ENCODE measurements around the gene HELZ2.
A peak's percentile ranks its signal among the peaks of the same experiment; 100 is the strongest.
"Not testable (repeated sequence)": the region's sequence is repeated elsewhere in the genome, so short reads cannot be mapped to it uniquely, and the experiment has no call there.

The HELZ2 gene

DNA sequence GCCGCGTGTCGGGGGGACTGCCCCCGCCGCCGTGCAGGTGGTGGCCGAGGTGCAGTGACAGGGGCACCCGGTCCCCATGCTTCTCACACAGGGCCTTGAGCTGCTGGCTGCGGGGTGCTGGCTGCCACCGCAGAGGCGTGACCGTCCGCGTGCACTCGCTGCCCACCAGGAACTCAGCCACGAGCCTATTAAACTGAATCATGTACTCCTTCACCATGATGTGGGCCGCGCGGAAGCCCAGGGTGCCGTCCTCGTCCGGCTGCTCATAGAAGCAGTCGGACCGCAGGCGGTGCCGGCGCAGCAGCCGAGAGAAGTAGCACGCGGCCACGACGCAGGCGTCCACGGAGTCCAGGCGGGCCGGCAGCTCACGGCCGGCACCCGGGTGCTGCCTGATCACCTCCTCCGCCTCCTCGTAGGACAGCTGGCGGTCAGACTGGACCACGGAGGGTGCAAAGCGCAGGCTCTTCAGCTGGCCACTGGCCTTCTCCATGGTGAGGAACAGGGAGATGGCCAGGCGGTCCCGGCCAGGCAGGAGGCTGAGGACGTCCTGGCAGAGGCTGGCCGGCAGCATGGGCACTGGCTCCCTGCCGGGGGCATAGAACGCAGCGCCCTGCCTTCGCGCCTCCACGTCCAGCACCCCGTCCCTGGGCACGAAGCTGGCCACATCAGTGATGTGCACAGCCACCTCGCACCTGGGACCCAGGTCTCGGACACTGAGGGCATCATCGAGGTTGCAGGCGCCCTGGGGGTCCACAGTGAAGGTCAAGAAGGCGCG lies 9.8 kb downstream of the HELZ2 start:
- no peak for DNase-seq

DNA sequence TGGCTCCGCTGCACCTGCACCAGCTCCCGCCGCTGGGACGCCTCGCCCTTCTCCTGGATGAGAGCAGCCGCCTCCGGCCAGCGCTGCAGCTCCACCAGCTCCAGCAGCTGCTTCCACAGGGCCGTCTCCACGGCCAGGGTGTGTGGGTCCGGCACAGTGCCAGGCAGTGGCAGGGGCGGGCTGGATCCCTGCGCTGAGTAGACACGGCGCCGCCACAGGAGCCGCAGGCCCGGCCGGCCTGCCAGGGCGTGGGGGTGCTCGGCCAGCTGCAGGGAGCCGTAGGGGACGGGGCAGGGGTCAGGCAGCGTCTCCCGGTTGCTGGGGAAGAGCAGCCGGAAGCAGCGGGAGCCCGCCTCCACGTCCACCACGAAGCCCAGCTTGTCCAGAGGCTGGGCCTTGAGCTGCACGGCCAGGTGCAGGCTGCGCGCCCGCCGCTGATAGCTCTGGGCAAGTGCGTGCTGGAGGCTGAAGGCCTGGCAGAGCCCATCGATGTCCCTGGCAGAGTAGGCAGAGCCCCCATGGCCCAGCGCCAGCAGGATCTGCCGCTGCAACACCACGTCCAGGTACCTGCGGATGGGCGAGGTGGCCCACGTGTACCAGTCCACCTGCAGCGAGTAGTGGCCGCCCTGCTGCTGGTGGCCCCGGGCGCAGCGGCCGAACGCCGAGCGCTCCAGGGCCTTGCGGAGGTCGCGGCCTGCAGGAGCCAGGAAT lies 10.7 kb downstream of the HELZ2 start:
- no peak for DNase-seq

DNA sequence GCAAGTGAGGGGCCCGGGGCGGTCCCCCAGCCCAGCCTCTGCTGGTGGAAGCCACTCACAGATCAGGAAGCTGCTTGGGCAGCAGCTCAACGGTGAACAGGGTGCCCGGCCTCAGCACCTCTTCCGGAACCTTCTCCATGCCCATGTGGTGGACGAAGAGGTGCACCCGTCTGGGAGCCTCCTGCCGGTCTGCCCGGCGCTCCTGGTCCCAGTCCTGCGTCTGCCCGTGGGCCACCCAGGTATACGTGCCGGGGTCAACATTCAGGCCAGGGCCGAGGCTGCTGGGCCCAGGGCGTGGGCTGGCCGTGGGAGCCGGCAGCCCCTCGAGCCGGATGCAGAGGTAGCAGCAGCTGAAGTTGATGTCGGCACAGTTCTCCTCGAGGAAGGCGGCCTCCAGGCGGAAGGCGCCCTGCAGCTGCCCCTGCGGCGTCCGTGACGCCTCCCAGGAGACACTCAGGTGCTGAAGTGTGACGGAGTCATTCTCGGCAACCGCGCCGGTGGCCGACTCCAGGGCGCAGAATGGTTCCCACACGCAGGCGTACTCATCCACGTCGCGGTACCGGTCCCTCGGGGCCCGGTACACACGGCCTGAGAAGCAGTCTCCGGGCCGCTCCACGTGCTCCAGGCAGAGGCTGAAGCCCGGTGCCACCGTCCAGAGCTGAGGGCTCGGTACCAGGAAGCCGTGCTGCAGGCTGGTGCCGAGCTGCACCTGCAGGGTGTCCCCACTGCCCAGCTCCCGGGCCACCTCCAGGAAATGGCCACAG lies 11.4 kb downstream of the HELZ2 start:
- DNase-seq, result no peak

DNA sequence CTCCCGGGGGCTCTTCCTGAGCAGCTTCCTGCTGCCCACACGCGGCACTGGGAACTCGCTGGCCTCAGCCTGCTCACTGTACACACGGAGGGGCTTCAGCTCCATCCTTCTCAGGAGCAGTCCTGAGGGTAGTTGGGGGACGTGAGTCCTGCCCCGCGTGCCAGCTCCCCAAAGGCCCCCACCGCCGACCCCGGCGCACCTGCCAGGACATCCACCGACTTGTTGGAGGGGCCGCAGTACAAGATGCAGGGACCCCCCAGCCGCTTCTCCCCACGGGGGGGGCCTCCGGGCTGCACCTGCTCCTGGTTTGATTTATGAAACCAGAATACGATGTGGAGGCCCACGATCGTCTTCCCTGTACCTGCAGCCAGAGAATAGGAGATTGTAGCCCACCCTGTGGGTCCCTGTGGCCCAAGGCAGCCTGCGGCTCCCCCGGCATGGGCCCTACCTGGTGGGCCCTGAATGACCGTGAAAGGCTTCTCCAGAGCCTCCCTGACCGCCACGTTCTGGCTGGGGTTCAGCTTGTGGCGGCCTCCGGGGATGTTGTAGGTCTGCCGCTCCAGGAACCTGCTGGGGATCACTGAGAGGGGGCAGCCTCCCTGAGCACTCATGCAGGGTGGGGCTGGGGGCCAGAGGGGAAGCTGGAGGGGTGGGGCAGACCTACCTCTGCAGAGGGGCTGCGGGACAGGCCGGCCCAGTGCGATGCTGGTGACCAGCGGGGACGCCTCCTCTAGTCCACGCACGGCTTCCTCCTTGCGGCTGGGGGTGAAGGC lies 12.2 kb downstream of the HELZ2 start:
- no peak for DNase-seq

DNA sequence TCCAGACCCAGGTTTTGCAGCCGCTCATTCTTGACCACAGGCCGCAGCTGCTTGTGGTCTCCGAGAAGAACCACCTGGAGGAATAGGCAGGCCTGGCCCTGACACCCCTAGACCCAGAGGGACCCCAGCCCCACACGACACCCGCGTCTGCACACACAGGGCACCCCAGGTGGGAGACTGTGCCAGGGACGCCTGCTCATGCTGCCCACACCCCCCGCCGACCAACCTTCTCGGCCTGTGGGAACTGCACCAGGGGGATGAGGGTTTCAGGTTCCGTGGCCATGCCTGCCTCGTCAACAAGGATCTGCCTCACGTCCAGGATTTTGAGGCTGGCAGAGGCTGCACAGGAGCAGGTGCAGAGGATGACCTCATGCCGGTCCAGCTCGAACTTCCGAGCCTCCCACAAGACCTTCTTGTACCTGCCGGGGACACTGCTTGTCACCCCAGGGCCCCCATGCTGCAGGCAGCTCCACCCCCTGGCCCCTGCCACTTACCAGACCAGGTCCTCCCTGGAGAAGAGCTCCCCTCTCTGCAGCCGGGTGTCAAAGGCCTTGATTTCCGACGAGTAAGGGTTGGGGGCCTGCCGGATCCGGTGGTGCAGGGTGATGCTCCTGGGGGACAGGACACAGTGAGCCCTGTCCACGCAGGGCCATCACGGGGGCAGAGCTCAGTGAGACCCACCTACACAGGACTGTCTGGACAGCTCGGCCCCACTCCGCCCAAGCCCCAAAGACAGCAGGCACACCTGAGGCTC lies 13.0 kb downstream of the HELZ2 start:
- DNase-seq, result no peak

DNA sequence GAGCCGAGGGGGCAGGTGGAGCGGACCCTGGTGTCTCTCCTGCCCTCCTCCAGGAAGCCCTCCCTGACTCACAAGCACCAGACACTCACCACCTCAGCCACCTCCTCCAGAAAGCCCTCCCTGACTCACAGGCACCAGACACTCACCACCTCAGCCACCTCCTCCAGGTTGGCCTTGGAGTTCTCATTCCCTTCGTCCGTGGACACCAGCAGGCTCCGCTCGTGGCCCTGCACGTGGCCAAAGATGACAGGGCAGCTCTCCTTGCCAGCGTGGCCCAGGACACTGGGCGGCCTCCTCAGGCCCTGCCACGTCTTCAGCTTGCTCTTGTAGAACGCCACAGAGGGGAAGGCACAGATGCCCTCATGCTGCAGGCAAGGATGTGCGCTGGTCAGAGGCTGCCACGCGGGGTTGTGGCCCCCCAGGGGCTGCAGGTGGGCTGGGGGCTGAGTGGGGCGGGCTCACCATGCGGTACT lies 13.7 kb downstream of the HELZ2 start:
- no peak for DNase-seq

DNA sequence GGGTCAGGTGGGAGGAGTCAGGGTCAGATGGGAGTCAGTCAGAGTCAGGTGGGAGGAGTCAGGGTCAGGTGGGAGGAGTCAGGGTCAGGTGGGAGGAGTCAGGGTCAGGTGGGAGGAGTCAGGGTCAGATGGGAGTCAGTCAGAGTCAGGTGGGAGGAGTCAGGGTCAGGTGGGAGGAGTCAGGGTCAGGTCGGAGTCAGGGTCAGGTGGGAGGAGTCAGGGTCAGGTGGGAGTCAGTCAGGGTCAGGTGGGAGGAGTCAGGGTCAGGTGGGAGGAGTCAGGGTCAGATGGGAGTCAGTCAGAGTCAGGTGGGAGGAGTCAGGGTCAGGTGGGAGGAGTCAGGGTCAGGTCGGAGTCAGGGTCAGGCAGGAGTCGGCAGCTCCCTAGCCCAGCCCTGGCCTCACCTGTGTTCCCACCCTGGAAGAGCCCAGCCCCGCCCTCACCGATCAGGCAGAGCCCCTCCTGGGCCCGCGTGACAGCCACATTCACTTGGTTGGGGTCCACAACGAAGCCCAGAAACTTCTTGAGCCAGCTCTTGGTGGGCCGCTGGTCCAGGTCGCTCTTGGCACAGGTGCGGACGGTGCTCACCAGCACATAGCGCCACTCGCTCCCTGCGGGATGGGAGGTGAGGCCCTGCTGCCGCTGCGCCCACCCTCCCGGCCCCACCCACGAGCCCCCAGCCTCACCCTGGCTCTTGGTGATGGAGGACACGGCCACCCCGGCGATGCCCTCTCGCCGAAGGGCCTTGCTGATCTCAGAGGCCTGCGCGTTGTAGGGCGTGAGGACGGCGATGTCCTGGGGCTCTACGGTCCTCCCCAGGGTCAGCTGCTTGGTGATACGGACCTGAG lies 14.3 kb downstream of the HELZ2 start:
- DNase-seq, result not testable (repeated sequence)

DNA sequence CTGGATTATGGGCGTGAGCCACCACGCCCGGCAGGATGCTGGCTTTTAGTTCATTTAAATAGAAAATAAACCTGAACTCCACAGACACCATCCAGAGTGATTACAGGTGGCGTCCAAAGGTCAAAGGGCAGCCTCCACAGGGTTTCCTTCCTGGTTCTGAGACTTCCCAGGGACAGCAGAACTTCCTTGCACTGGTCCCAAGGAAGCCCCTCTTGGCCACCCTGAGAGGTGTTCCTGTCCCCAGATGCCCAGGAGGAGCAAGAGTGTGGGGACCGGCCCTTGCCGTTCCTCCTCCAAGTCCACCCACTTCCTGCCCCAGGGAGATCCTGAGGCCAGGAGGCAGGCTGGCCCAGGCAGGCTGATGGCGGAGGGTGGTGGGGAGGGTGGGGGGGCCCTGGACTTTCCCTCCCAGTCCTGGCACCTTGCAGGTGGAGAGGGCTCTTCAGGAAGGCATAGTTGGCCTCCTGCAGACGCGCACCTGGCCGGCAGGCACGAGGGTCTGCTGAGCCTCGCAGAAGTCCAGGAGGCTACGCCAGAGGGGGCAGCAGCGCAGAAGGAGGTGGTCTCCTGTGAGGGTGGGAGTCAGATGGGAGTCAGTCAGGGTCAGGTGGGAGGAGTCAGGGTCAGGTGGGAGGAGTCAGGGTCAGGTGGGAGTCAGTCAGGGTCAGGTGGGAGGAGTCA lies 15.1 kb downstream of the HELZ2 start:
- DNase-seq, result no peak

DNA sequence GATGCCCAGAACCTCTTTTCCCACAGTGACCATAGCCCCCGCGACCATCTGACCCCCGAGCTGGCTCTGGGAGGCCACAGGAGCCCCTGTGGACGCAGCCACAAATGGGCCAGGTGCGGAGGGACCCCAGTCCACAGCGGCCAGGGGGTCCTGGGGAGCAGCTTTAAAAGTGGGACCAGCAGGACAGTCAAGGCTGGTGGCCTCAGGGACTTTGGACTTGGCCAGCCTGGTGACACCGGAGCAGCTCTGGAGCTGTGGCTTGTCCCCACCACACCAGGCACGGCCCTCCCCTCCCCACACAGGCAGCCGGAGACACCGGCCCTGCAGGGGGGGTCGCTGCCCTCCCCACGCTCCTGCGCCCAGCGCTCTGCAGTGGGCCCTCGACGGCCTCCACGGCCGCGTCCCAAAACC lies 16.6 kb downstream of the HELZ2 start:
- no peak for DNase-seq

DNA sequence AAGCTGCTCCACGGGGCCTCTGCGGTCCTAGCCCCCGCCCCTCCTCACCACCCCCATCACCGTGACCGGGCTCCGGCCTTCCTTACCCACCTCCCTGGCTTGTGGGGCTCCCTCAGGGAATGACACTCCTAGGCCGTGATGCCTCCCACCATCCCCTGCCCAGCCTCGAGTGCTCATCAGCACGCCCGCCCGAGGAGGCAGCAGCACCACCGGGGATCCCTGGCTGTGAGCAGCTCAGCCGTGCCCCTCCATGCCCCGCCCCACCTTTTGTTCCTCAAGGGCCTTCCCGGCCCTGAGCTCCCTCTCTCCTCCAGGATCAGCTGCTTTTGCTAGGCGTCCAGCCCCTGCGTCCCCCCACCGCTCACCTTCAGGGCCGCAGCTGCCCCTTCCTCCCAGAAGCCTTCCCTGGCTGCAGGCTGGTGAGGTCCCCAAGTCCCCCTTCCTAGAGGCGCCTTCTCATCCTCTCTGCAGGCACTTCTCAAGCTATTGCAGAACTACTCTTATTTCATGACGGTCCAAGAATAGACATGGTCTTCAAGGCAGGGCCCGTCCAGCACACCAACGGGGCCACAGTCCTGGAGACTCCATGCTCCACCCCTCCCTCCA lies 17.1 kb downstream of the HELZ2 start:
- DNase-seq, result no peak

DNA sequence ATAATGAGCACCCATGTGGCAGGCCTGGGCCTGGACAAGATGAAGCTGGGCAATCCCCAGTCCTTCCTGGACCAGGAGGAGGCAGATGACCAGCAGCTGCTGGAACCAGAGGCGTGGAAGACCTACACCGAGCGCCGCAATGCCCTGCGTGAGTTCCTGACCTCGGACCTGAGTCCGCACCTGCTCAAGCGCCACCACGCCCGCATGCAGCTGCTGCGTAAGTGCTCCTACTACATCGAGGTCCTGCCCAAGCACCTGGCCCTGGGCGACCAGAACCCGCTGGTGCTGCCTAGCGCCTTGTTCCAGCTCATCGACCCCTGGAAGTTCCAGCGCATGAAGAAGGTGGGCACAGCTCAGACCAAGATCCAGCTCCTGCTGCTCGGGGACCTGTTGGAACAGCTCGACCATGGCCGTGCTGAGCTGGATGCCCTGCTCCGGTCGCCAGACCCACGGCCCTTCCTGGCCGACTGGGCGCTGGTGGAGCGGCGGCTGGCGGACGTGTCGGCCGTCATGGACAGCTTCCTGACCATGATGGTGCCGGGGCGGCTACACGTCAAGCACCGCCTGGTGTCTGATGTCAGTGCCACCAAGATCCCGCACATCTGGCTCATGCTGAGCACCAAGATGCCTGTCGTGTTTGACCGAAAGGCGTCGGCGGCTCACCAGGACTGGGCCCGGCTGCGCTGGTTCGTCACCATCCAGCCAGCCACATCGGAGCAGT lies 18.2 kb downstream of the HELZ2 start:
- DNase-seq, result no peak

DNA sequence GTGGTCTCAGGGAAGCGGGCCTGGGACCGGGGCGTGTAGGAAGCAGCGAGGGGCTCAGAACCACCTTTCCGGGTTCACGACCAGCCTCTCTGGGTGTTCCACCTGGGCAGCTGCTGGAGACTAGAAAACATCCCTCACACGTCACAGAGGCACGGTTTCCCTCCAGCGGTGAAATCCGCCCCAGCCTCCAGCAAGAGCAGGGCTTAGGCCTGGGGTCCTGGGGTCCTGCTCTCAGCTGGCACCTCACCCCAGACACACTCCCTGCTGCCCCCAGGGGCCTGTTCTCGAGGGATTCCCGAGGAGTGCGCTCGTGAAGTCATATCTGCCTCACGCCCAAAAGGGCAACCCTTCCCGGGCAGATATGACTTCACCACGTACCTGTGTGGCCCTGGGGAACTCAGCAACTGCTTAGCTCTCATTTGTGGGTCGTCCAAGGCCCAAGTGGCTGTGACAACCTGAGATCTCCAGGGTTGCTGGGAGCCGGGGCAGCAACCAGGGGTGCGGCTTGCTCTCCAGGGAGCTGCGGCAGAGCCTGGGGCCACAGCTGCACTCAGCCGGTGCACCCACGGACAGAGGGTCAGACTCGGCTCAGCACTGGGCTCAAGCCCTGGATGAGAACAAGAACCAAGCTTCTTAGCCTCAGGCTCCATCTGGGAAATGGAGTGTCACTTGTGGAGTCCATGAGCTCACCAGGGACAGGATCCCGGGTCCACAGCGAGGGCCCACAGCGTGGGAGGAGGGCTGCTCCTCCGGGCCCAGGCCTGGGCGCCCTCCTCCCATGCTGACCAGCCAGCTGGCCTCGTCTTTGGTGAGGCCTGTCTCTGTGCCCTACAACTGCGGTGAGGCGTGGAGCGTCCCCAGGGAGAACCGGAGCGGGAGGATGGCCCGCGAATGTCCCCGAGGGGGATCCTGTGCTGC lies 19.4 kb downstream of the HELZ2 start:
- DNase-seq, result no peak

DNA sequence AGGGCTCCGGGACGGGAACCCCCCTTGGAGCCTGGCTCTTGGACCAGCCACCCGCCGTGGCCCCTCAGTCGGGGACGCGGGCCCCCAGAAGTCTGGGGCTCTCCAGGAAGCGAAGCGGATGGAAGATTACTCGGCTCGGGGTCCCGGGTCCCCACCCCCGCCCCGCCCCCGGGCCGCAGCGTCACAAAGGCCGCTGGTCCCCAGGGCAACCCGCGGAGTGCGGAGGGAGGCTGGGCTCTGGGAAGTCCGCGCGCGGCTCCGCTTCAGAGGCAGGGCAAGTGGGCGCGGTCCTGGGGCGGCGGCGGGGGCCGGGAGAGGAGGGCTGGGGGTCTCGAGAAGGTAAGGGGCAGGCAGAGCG lies 20.1 kb downstream of the HELZ2 start, which contains the start of gene FNDC11:
Gene FNDC11, plus strand, starts transcription at position 227 of the 358 bp plus-strand sequence. CDS start 1,505 bp downstream, outside the sequence.
- DNase-seq, result peak; percentile 48

DNA sequence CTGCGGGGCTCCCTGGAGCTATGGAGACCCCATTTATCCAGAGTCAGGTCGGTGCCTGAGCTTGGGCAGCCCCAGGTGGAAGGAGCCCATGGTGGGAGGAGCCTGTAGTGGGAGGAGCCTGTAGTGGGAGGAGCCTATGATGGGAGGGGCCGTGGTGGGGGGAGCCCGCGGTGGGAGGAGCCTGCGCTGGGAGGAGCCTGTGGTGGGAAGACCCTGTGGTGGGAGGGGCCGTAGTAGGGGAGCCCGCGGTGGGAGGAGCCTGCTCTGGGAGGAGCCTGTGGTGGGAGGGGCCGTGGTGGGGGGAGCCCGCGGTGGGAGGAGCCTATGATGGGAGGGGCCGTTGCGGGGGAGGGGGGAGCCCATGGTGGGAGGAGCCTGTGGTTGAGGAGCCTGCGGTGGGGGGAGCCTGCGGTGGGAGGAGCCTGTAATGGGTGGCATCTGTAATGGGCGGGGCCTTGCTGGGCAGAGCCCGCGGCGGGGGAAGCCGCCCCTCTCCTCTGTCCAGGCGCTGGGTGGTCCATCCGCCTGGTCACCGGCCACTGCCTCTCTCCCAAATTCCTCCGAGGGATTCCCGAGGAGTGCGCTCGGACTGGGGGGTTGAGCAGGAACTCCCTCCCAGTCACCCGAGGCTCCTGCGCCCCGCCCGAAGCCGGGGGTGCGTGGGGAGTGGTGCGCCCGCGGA lies 20.6 kb downstream of the HELZ2 start:
- DNase-seq, result peak; percentile 84

DNA sequence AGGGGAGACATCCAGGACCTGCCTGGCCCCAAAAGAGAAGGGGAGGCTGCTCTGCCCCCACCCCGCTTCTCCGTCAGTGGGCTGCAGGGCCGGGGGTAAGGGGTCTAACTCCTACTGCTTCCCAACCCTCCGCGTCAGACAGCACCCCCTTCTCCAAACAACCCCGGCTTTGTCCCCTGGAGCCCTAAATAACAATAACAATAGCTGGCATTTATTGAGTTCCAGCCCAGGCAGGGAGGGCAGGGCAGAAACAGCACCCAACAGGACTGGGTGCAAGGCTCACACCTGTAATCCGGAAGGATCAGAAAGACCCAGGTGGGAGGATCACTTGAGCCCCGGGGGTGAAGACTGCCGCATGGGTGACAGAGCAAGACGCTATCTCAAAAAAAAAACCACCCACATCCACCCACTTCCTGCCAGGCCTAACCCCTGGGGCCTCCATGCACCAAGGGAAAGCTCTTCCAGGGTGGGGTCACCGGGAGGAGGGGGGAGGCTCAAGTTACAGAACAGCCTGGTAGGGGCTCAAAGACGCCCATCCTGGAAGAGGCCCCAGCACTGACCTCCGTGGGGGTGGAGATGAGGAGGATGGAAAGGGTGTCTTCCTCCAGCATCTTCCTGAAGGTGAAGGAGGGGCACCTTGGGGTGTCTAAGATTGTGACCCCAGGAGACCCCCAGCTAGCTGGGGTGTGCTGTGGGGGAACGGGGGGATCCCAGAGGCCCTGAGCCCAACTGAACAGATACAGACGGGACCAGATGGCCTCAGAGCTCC lies 21.4 kb downstream of the HELZ2 start:
- DNase-seq, result no peak

DNA sequence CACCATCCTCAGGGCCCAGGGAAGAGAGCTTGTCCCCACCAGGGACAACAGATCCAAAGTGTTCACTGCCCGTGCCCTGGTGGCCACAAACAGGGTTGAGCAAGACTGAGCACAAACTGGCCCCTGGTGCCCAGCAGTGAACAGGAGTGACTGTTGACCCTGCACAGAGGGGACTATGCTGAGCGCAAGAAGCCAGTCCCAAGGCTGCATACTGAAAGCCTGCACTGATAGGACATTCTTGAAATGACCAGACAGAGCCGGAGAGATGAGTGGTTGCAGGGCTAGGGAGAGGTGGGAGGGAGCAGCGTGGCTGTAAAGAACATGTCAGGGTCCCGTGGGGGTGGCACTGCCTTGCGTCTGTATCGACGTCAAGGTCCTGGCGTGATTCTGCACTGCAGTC lies 23.0 kb downstream of the HELZ2 start:
- no peak for DNase-seq

Data from inflammatory macrophage treated with lipopolysaccharide for 4 hours (primary cell).